Activated naive CD4-positive, alpha-beta T cell treated with anti-CD3 and anti-CD28 coated beads, Interleukin-2, amount 10 ng/mL, durations not matched to agents 5 hours and 36 hours (primary cell): ENCODE results near the gene RAB40AL. TPM values are rescaled to one million over a fixed set of nuclear protein-coding genes. Genes with fewer than 3 reads are reported as not detected.

ENCODE experiments used
- total RNA-seq, 2 experiments: library from RNA; stranded (reverse); gene quantifications; one replicate each; pipeline ENCODE4 v1.2.3, GENCODE V29; 2021

Gene RAB40AL
- under 1 TPM; 0.36 to 0.53 TPM for total RNA-seq

GRCh38 chrX:102936972-102937371 is at the start of gene RAB40AL:
Gene RAB40AL (plus strand): TSS chrX:102937272. CDS start chrX:102937319, 47 bp downstream.

Other genes with a start within 250 kb of the RAB40AL start
- under 1 TPM; 0.29 to 0.43 TPM for gene GPRASP2, start 224.8 kb upstream of the RAB40AL start, total RNA-seq
- 1 to 10 TPM; 1.7 to 2.0 TPM for gene GPRASP3, start 216.5 kb upstream of the RAB40AL start, total RNA-seq
- gene BEX1, start 126.9 kb downstream of the RAB40AL start, total RNA-seq = not detected
- gene NXF3, start 155.9 kb downstream of the RAB40AL start, total RNA-seq = not detected